ENCODE results near the gene HOXD9.

- TF ChIP-seq, protein P1, sequence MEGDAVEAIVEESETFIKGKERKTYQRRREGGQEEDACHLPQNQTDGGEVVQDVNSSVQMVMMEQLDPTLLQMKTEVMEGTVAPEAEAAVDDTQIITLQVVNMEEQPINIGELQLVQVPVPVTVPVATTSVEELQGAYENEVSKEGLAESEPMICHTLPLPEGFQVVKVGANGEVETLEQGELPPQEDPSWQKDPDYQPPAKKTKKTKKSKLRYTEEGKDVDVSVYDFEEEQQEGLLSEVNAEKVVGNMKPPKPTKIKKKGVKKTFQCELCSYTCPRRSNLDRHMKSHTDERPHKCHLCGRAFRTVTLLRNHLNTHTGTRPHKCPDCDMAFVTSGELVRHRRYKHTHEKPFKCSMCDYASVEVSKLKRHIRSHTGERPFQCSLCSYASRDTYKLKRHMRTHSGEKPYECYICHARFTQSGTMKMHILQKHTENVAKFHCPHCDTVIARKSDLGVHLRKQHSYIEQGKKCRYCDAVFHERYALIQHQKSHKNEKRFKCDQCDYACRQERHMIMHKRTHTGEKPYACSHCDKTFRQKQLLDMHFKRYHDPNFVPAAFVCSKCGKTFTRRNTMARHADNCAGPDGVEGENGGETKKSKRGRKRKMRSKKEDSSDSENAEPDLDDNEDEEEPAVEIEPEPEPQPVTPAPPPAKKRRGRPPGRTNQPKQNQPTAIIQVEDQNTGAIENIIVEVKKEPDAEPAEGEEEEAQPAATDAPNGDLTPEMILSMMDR (IDR thresholded peaks at IDR 0.05), result no peak
- TF ChIP-seq NFATC4 (CRISPR knock-in tag; IDR thresholded peaks at IDR 0.05), result no peak
- TF ChIP-seq, protein P2, sequence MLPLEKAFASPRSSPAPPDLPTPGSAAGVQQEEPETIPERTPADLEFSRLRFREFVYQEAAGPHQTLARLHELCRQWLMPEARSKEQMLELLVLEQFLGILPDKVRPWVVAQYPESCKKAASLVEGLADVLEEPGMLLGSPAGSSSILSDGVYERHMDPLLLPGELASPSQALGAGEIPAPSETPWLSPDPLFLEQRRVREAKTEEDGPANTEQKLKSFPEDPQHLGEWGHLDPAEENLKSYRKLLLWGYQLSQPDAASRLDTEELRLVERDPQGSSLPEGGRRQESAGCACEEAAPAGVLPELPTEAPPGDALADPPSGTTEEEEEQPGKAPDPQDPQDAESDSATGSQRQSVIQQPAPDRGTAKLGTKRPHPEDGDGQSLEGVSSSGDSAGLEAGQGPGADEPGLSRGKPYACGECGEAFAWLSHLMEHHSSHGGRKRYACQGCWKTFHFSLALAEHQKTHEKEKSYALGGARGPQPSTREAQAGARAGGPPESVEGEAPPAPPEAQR (CRISPR knock-in tag; IDR thresholded peaks at IDR 0.05), result no peak
- TF ChIP-seq TEAD4 (CRISPR knock-in tag; IDR thresholded peaks at IDR 0.05), result no peak
- TF ChIP-seq, protein P3, sequence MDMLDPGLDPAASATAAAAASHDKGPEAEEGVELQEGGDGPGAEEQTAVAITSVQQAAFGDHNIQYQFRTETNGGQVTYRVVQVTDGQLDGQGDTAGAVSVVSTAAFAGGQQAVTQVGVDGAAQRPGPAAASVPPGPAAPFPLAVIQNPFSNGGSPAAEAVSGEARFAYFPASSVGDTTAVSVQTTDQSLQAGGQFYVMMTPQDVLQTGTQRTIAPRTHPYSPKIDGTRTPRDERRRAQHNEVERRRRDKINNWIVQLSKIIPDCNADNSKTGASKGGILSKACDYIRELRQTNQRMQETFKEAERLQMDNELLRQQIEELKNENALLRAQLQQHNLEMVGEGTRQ (CRISPR knock-in tag; IDR thresholded peaks at IDR 0.05), result no peak
- TF ChIP-seq NFYB (CRISPR knock-in tag; conservative IDR thresholded peaks at IDR 0.05; ENCODE audit: low read depth), result no peak
- no peak for TF ChIP-seq CREB1 (CRISPR knock-in tag; IDR thresholded peaks at IDR 0.05)
- TF ChIP-seq SMAD3 (CRISPR knock-in tag; IDR thresholded peaks at IDR 0.05; ENCODE audit: borderline replicate concordance), result no peak
- TF ChIP-seq, protein P4, sequence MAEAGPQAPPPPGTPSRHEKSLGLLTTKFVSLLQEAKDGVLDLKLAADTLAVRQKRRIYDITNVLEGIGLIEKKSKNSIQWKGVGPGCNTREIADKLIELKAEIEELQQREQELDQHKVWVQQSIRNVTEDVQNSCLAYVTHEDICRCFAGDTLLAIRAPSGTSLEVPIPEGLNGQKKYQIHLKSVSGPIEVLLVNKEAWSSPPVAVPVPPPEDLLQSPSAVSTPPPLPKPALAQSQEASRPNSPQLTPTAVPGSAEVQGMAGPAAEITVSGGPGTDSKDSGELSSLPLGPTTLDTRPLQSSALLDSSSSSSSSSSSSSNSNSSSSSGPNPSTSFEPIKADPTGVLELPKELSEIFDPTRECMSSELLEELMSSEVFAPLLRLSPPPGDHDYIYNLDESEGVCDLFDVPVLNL (CRISPR knock-in tag; IDR thresholded peaks at IDR 0.05; ENCODE audit: borderline replicate concordance, low read depth), result no peak
- TF ChIP-seq ATF2 (CRISPR knock-in tag; IDR thresholded peaks at IDR 0.05; ENCODE audit: borderline replicate concordance, low read depth), result no peak
- TF ChIP-seq TCF7 (CRISPR knock-in tag; IDR thresholded peaks at IDR 0.05; ENCODE audit: low read depth), result no peak
Observed at GRCh38 chr2:176084611-176085119, 37.9 kb upstream of the HOXD9 start.

All from WTC11 (cell line).